ENCODE data around the gene PRDM15. TPM values are rescaled to one million over a fixed set of nuclear protein-coding genes. Genes with fewer than 3 reads are reported as not detected.

Gene PRDM15
- total RNA-seq, 4 donors from 2014 or later: 6.4 to 88.4 (median 21.1) TPM

DNA sequence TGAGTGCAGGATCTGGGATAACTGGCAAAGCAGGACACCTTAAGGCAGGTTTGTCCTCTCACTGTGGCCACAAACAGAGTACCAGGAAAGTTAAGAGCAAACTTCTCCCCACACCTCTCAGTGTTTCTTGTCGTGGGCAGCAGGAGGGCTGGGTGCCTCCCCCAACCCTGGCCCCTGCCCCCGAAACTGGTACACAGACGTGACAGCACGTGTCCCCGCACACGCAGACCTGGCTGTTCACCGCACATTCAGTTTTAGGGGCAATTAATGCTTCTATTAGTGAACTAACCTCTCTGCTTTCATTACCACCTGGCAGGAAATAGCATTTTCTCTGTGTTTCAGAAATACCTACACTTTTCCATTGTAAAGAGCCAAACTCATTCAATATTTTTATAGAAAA lies 79.4 kb downstream of the PRDM15 start:
- H3K4me1 ChIP-seq: peaks cover 0 to 6% (median 3%) of the 10 kb centered on the region in 4 donors
- TF ChIP-seq, protein P1, sequence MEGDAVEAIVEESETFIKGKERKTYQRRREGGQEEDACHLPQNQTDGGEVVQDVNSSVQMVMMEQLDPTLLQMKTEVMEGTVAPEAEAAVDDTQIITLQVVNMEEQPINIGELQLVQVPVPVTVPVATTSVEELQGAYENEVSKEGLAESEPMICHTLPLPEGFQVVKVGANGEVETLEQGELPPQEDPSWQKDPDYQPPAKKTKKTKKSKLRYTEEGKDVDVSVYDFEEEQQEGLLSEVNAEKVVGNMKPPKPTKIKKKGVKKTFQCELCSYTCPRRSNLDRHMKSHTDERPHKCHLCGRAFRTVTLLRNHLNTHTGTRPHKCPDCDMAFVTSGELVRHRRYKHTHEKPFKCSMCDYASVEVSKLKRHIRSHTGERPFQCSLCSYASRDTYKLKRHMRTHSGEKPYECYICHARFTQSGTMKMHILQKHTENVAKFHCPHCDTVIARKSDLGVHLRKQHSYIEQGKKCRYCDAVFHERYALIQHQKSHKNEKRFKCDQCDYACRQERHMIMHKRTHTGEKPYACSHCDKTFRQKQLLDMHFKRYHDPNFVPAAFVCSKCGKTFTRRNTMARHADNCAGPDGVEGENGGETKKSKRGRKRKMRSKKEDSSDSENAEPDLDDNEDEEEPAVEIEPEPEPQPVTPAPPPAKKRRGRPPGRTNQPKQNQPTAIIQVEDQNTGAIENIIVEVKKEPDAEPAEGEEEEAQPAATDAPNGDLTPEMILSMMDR (IDR thresholded peaks at IDR 0.05): no peak
- no peak for TF ChIP-seq EP300 (IDR thresholded peaks at IDR 0.05; ENCODE audit: low read depth)
- no peak for TF ChIP-seq POLR2A (IDR thresholded peaks at IDR 0.05)
- no peak for TF ChIP-seq POLR2AphosphoS5 (IDR thresholded peaks at IDR 0.05)
- no peaks in the 10 kb centered on the region for H3K27me3 ChIP-seq
- no peak overlapping the region for H3K4me3 ChIP-seq
- H3K36me3 ChIP-seq: no peaks in the 10 kb centered on the region
- H3K9me3 ChIP-seq: no peaks in the 10 kb centered on the region
- no peak for DNase-seq
- H3K27ac ChIP-seq: no peak overlapping the region
- WGBS, 2 donors (ENCODE audit: low coverage in 1 of 2): 93 to 100% methylated on average over 2 to 7 of the region's 7 CpGs
- intact Hi-C loops (cut with DNase I; ENCODE audit: low total_unique reads): no loop called here
- in situ Hi-C loops (cut with MboI; ENCODE audit: low pct_ligation_motif_present in 1 of 4, low pct_unique_long_range_greater_than_20kb in 1 of 4, low sequenced_read_pairs in 3 of 4): loop anchor here (10.0 to 25.0 kb wide), 4 partner anchors 113 to 313 kb away; no protein-coding TSS in a partner anchor

DNA sequence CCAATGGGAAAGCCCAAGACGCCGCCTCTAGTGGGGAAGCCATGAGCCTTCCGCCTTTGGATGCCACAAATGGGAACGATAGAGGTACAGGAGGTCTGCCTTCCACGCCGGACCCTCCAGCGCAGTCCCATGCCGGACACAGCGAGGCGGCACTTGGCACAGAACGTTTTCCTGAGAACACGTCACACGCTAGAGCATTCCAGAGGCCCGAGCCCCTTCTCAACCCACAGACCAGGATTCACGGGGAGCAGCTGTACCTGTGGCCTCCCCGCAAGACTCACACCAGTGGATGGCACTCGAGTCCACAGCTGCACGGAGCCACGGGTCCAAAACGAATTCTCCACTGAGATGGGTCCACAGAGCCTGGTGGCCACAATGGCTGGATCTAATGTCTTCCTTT lies 80.8 kb downstream of the PRDM15 start:
- no peak overlapping the region for H3K27ac ChIP-seq
- peaks cover 0 to 6% (median 2%) of the 10 kb centered on the region in 4 donors for H3K4me1 ChIP-seq
- peaks cover 4% of the 10 kb centered on the region for H3K27me3 ChIP-seq
- no peaks in the 10 kb centered on the region for H3K9me3 ChIP-seq
- intact Hi-C loops (cut with DNase I; ENCODE audit: low total_unique reads): no loop called here
- H3K4me3 ChIP-seq: no peak overlapping the region
- WGBS, 2 donors (ENCODE audit: low coverage in 1 of 2): 96% methylated on average over 20 of the region's 20 CpGs; no CpG with 5 or more reads in 1 of the 2 donors
- H3K36me3 ChIP-seq: no peaks in the 10 kb centered on the region
- in situ Hi-C loops (cut with MboI; ENCODE audit: low pct_ligation_motif_present in 1 of 4, low pct_unique_long_range_greater_than_20kb in 1 of 4, low sequenced_read_pairs in 3 of 4): loop anchor here in 2 of 4 donors (10.0 to 25.0 kb wide), 2 partner anchors 161 to 184 kb away; no protein-coding TSS in a partner anchor
- TF ChIP-seq POLR2AphosphoS5 (IDR thresholded peaks at IDR 0.05): no peak
- DNase-seq: no peak

DNA sequence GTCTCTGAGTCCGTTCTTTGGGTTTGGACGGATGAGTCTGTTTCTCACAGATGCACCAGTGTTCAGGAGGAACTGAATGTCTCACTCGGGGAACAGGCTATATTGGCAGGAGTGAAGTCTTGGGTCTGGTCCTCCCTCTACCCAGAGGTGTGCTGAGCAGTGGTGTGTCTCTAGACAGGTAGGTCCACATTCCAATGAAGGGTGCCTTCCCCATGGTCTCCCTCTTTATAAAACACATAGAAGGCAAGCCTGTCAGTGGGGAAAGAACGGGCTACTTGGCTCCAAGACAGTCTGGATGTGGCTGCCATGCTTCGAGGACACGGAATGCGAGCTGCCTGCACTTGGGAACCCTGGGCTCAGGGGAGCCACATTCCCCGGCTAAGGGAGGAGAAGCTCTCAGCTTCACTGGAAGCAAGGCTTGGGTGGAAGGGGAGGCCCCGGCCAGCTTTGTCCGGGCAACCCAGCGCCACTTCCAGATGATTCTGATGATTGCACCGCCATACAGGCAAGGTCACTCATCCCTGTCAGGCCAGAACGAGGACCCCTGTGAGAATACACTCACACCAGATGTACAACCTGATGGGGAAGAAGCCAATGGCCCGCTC lies 82.6 kb downstream of the PRDM15 start:
- in situ Hi-C loops (cut with MboI; ENCODE audit: low pct_ligation_motif_present in 1 of 4, low pct_unique_long_range_greater_than_20kb in 1 of 4, low sequenced_read_pairs in 3 of 4) (loop anchor here in 2 of 4 donors (10.0 to 25.0 kb wide), 2 partner anchors 159 to 182 kb away; no protein-coding TSS in a partner anchor), intact Hi-C loops (cut with DNase I; ENCODE audit: low total_unique reads) (no loop called here)
- Histone ChIP-seq H3K9me3 (peaks cover 3 to 7% of the 10 kb centered on the region in 2 donors), H3K36me3 (no peaks in the 10 kb centered on the region), H3K27me3 (peaks cover 16% of the 10 kb centered on the region), H3K4me1 (no peaks in the 10 kb centered on the region), H3K4me3 (no peak overlapping the region), H3K27ac (no peak overlapping the region)
- no peak for DNase-seq
- WGBS, 2 donors (ENCODE audit: low coverage in 1 of 2): 92% methylated on average over 13 of the region's 14 CpGs; no CpG with 5 or more reads in 1 of the 2 donors
- TF ChIP-seq EP300 (IDR thresholded peaks at IDR 0.05; ENCODE audit: low read depth): no peak
- no peak for TF ChIP-seq POLR2A (IDR thresholded peaks at IDR 0.05)
- TF ChIP-seq, protein P1 (IDR thresholded peaks at IDR 0.05): no peak
- TF ChIP-seq POLR2AphosphoS5 (IDR thresholded peaks at IDR 0.05): no peak

DNA sequence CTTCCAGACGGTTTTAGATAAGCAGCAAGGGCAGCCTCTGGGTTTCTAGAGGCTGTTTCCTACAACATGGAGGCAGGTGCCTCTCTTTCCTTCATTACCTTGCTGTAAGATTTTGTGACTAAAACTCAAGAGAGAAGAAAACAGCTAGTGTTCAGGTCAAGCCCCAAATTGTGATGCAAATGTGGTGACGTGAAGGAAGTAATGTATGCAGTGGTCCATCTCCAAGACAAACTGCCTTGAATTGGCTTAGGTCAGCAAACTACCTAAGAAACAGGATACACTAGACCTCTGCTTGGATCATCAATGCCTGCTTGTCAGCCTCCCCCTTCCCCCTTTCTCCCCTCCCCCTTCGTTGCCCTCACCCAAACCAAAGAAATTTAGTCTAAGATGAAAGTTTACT lies 83.4 kb downstream of the PRDM15 start:
- Histone ChIP-seq H3K9me3 (peaks cover 3 to 7% of the 10 kb centered on the region in 2 donors), H3K36me3 (no peaks in the 10 kb centered on the region), H3K27me3 (peaks cover 24% of the 10 kb centered on the region), H3K4me3 (no peak overlapping the region), H3K27ac (no peak overlapping the region), H3K4me1 (no peaks in the 10 kb centered on the region)
- in situ Hi-C loops (cut with MboI; ENCODE audit: low pct_ligation_motif_present in 1 of 4, low pct_unique_long_range_greater_than_20kb in 1 of 4, low sequenced_read_pairs in 3 of 4): loop anchor here in 2 of 4 donors (10.0 to 25.0 kb wide), 2 partner anchors 158 to 181 kb away; no protein-coding TSS in a partner anchor
- DNase-seq: no peak
- WGBS, 2 donors (ENCODE audit: low coverage in 1 of 2): 60 to 71% methylated on average over 2 to 3 of the region's 3 CpGs
- no peak for TF ChIP-seq POLR2AphosphoS5 (IDR thresholded peaks at IDR 0.05)
- no peak for TF ChIP-seq EP300 (IDR thresholded peaks at IDR 0.05; ENCODE audit: low read depth)
- TF ChIP-seq, protein P1 (IDR thresholded peaks at IDR 0.05): no peak
- no peak for TF ChIP-seq POLR2A (IDR thresholded peaks at IDR 0.05)
- intact Hi-C loops (cut with DNase I; ENCODE audit: low total_unique reads): no loop called here

Measured in transverse colon (tissue), 4 donors.